Ishikawa (cell line): Measurements from ENCODE around the gene SPATA31D3.
"Not testable (repeated sequence)": the region's sequence is repeated elsewhere in the genome, so short reads cannot be mapped to it uniquely, and the experiment has no call there.

Source experiments
- CEBPB ChIP-seq: IDR thresholded peaks from 2 replicates; pipeline ENCODE4 v1.6.1; 2012
- CREB1 ChIP-seq: IDR thresholded peaks from 2 replicates; pipeline ENCODE4 v1.6.1; 2012; ENCODE audit warnings: low read depth
- EGR1 ChIP-seq: IDR thresholded peaks from 2 replicates; pipeline ENCODE4 v1.6.1; 2012
- EP300 ChIP-seq: IDR thresholded peaks from 2 replicates; pipeline ENCODE4 v1.6.1; 2012; ENCODE audit warnings: borderline replicate concordance
- FOXM1 ChIP-seq: IDR thresholded peaks from 2 replicates; pipeline ENCODE4 v1.6.1; 2012; ENCODE audit warnings: low read depth, borderline replicate concordance
- NFIC ChIP-seq: IDR thresholded peaks from 2 replicates; pipeline ENCODE4 v1.6.1; 2012
- RAD21 ChIP-seq: IDR thresholded peaks from 2 replicates; pipeline ENCODE4 v1.6.1; 2012; ENCODE audit warnings: low read depth
- TAF1 ChIP-seq: IDR thresholded peaks from 2 replicates; pipeline ENCODE4 v1.6.1; 2012; ENCODE audit warnings: low read depth, mild to moderate bottlenecking
- YY1 ChIP-seq: IDR thresholded peaks from 2 replicates; pipeline ENCODE4 v1.6.1; 2012; ENCODE audit warnings: low read depth
- TF ChIP-seq, protein P1 (sequence below): IDR thresholded peaks from 2 replicates; pipeline ENCODE4 v1.6.1; 2012
- TF ChIP-seq, protein P2 (sequence below): IDR thresholded peaks from 2 replicates; pipeline ENCODE4 v1.6.1; 2012; ENCODE audit warnings: low read depth, mild to moderate bottlenecking
- TF ChIP-seq, protein P3 (sequence below): IDR thresholded peaks from 2 replicates; pipeline ENCODE4 v1.6.1; 2012

DNA sequence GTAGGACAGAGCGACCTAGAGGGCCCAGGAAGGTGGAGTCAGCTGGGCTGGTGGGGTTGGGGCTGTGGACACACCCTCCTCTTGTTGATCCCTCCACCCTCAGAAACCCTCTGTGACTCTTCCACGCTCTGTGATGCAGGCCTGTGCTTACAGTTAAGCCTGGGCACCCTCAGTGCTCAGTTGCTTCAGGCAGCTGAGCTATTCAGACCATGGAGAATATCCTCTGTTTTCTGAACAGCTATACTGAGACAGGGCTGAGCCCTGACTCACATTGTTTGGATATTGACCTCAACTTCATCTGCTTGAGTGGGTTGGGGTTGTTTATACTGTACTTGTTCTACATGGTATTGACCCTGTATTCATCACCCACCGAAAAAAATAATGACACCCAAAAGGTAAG is 15.0 kb upstream of the SPATA31D3 start, which contains the start of gene SPATA31D4:
- not testable (repeated sequence) for TF ChIP-seq EP300, CEBPB, CREB1, RAD21, YY1, TAF1, NFIC, FOXM1, EGR1
- TF ChIP-seq, protein P1, sequence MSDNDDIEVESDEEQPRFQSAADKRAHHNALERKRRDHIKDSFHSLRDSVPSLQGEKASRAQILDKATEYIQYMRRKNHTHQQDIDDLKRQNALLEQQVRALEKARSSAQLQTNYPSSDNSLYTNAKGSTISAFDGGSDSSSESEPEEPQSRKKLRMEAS, result not testable (repeated sequence)
- TF ChIP-seq, protein P2, sequence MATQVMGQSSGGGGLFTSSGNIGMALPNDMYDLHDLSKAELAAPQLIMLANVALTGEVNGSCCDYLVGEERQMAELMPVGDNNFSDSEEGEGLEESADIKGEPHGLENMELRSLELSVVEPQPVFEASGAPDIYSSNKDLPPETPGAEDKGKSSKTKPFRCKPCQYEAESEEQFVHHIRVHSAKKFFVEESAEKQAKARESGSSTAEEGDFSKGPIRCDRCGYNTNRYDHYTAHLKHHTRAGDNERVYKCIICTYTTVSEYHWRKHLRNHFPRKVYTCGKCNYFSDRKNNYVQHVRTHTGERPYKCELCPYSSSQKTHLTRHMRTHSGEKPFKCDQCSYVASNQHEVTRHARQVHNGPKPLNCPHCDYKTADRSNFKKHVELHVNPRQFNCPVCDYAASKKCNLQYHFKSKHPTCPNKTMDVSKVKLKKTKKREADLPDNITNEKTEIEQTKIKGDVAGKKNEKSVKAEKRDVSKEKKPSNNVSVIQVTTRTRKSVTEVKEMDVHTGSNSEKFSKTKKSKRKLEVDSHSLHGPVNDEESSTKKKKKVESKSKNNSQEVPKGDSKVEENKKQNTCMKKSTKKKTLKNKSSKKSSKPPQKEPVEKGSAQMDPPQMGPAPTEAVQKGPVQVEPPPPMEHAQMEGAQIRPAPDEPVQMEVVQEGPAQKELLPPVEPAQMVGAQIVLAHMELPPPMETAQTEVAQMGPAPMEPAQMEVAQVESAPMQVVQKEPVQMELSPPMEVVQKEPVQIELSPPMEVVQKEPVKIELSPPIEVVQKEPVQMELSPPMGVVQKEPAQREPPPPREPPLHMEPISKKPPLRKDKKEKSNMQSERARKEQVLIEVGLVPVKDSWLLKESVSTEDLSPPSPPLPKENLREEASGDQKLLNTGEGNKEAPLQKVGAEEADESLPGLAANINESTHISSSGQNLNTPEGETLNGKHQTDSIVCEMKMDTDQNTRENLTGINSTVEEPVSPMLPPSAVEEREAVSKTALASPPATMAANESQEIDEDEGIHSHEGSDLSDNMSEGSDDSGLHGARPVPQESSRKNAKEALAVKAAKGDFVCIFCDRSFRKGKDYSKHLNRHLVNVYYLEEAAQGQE, result not testable (repeated sequence)
- TF ChIP-seq, protein P3, sequence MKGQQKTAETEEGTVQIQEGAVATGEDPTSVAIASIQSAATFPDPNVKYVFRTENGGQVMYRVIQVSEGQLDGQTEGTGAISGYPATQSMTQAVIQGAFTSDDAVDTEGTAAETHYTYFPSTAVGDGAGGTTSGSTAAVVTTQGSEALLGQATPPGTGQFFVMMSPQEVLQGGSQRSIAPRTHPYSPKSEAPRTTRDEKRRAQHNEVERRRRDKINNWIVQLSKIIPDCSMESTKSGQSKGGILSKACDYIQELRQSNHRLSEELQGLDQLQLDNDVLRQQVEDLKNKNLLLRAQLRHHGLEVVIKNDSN, result not testable (repeated sequence)
